ENCODE results near the gene ECT2.

- TF ChIP-seq CTCF (IDR thresholded peaks at IDR 0.05; ENCODE audit: insufficient read depth, low read length) = no peak
- no peak for TF ChIP-seq REST (IDR thresholded peaks at IDR 0.05; ENCODE audit: insufficient replicate concordance, low read depth)
- no peak for TF ChIP-seq GABPA (IDR thresholded peaks at IDR 0.05; ENCODE audit: low read depth)
Measured at GRCh38 chr3:172751175-172751704, 714 bp downstream of the ECT2 start.
